NCI-H1417 treated with DMSO at 0.1 percent for 48 hours (cell line): ENCODE measurements around the gene PSMD9.
"Not testable (repeated sequence)": the region's sequence is repeated elsewhere in the genome, so short reads cannot be mapped to it uniquely, and the experiment has no call there.

Experiments
- DNase-seq: peaks from one replicate; lab custom pipeline; 2025; lab: John Stamatoyannopoulos, UW

PSMD9 gene, protein sequence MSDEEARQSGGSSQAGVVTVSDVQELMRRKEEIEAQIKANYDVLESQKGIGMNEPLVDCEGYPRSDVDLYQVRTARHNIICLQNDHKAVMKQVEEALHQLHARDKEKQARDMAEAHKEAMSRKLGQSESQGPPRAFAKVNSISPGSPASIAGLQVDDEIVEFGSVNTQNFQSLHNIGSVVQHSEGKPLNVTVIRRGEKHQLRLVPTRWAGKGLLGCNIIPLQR

DNA sequence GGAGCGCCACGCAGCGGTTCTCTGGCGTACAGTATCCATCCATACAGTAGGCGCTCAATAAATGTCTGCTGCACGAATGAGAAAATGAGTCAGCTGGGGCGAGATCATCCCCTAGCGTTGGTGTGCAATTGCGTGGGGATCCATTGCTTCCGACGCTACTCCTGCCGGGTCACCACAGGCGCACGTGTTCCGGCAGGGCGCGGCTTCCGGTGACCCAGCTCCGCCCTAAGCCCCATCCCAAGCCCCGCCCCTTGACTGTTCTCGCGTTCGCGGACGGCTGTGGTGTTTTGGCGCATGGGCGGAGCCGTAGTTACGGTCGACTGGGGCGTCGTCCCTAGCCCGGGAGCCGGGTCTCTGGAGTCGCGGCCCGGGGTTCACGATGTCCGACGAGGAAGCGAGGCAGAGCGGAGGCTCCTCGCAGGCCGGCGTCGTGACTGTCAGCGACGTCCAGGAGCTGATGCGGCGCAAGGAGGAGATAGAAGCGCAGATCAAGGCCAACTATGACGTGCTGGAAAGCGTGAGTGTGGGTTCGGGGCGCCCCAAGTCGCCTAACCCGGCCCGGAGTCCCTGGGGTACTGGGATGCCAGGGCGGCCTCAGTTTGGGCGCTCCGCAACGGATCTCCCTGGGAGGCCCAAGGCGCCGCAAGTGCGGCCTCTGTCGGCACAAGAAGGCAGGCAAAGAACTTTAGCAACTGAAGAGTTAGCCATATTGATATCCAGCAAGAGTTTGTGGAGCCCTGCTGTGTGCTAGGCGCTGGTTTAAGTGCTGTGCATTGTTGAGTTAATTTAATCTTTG is at the start of gene PSMD9:
Gene PSMD9 (plus strand): TSS at position 313 of the 796 bp plus-strand sequence. CDS start 67 bp downstream, at position 380.
- peak; percentile 95 for DNase-seq

DNA sequence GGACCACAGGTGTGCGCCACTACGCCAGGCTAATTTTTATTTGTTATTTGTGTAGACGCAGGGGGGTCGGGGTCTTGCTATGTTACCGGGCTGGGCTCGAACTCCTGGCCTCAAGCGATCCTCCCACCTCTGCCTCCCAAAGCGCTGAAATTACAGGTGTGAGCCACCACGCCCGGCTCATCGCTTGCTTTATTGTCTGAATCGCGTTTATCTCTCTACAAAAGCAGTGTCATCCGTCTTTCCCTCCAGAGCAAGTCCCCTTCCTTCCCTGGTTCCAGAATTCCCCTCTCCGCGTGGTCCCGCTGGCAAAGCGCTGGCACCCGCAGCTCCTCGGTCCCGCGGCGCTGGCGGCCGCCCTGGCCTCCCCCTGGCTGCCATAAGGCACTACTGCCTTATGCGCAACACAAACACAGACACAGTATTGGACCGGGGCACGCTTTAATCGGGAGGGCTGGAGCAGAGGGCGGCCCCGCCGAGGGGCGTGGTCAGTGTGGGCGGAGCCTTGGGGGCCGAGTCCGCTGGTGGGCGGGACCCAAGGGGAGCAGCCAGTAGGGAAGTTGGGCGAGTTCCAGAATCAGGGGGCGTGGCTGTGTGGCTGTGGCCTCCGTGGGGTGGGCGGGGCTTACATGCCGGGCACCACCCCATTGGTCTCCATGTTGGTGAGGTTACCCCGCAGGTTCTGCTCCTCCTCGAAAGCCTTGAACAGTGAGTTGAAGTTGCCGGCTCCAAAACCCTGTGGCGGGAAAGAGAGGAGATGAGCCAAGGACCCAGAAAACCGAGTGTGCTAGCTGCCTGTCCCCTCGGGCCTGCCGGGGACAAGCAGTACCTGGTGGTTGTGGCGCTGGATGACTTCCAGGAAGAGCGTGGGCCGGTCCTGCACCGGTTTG is 49.2 kb upstream of the PSMD9 start:
- DNase-seq = peak; percentile 69

DNA sequence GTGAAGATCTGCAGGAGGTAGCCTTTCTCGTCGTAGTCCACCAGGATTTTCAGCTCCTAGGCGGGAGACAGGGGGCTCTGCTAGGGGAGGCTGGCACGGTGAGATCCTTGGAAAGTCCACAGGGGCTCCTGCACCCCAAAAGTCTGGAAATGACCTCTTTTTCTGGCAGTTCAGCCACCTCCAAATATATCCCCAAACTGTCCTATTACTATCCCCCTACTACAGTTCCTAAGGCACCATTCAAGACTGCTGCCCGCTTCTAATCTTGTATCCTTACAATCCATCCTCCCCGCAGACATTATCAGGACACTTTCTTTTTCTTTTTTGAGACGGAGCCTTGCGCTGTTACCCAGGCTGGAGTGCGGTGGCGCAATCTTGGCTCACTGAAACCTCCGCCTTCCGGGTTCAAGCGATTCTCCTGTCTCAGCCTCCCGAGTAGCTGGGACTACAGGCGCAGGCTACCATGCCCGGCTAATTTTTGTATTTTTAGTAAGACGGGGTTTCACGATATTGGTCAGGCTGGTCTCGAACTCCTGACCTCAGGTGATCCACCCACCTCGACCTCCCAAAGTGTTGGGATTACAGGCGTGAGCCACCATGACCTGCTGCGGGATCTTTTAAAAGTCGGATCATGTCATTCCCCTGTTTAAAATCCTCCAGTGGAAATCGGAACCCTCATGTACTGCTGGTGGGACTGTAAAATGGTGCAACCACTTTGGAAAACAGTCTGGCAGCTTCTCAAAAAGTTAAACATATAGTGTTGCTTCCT is 48.4 kb upstream of the PSMD9 start:
- DNase-seq = no peak

DNA sequence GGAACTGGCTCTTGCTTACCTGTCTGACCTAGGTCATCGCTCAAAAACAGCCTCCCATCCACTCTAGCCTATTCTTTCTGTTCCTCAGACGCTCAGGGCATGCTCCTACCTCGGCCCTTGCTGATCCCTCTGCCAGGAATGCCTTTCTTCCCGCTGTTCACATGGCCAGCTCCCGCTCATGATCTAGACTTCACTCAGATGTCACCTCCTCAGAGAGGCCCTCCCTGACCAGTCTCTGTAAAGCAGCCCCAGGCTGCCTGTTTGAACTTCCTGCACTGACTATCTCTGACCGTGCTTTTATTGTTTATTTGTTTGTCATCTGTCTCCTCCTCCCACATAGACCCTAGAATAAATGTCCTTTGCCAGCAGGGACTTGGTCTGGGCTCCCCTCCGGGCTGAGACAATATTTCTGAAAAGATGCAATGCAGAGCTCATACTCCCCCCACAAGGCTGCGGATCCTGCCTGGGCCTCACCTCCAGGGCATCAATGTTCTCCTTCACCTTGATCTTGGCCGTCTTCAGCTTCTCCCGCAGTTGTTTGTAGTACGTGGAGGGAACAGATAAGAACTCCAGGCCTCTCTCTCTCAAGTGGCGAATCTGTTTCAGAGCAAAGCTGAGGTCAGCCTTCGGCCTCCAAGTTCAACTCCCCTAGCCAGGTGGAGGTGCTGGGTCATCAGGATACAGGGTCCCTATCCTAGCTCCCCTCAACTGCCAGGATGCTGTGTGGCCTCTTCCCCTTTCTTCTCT is 45.2 kb upstream of the PSMD9 start:
- no peak for DNase-seq

DNA sequence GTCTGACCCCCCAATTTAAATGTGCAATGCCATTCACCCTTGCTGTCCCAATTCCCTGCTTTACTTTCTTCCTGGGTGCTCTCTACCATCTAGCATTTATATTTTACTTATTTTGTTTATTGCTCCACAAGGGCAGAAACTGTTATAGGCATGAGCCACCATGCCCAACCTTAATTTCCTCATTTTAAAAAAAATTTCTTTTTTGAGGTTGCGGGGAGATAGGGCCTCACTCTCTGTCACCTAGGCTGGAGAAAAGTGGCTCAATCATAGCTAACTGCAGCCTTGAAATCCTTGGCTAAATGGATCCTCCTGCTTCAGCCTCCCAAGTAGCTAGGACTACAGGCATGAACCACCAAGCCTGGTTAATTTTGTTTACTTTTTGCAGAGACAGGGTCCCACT is 42.9 kb upstream of the PSMD9 start:
- no peak for DNase-seq

DNA sequence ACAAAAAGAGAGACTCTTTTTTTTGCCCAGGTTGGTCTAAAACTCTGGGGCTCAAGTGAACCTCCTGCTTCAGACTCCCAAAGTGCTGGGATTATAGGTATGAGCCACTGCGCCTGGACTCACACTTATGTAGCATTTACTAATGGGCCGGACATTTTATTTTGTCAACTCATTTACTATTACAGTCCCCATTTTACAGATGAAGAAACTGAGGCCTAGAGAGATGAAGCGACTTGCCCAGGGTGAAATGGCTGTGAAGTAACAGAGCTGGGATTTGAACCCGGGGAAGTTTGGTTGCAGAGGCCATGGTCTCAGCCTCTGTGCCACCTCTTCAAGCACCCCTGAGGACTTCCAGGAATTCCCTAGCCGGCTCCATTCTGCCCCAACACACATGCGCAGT is 39.4 kb upstream of the PSMD9 start:
- DNase-seq = no peak

DNA sequence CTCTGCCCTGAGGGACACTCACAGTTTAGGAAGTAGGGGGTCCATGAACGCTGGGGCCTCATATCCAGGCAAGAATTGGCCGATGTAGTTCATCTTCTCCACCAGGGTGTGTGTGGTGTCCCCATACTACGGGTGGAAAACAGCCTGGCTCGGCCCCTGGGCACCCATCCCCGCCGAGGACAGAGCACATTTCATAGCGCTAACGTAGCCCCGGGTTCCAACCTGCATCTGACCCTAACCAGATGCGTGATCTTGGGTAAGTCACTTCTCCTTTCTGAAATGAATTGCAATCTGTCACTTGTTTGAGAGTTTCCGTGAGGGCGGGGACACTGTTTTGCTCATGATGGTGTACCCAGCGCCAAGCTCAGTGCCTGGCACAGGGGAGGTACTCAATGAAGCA is 38.9 kb upstream of the PSMD9 start:
- no peak for DNase-seq

DNA sequence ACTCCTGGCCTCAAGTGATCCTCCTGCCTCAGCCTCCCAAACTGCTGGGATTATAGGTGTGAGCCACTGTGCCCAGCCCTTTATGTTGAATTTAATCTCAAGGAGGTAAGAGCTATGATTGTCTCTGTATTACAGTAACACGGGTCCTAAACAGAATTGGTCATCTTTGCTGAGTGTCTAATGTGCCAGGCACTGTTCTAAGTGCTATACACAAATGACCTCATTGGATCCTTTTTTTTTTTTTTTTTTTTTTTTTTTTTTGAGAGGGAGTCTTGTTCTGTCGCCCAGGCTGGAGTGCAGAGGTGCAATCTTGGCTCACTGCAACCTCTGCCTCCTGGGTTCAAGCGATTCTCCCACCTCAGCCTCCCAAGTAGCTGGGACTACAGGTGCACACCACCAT is 36.2 kb upstream of the PSMD9 start:
- not testable (repeated sequence) for DNase-seq

DNA sequence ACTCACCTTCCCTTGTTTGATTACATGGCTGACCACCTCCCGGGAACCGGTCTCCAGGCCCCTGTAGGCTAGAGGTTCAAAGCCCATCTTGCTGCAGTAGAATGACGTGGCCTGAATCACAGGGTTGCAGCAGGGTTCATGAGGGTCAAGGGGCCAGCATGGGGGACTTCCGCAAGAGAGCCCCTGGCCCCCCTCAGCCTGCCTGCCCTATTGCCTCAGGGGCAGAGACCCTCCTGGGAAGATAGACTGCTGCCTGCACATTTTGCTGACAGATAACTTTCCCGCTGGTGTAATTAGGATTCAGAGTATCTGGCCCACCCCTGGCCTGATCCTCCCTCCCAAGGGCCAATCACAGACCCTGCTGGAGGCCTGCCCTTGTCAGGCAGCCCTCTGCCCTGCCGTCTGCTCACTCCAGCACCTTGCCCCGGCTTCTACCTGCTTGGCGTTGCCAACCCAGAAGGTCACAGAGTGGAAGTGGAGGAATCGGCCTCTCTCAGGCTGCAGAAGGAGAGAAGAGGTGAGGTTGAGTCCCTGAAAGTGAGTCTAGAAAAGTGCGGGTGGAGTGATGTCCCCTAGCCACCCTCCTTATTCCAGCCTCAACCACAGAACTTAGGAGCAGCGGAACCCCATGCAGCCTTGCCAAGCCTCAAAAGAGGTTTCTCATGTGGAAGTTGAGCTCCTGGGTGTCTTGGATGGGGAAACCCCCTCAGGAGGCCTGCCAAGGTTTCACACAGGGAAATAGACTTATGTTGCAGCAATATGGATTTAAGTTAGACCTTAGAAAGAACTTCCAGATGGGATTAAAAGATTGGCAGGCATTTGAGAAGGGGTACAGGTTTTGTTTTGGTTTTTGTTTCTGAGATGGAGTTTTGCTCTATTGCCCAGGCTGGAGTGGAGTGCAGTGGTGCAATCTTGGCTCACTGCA is 31.0 kb upstream of the PSMD9 start:
- no peak for DNase-seq

DNA sequence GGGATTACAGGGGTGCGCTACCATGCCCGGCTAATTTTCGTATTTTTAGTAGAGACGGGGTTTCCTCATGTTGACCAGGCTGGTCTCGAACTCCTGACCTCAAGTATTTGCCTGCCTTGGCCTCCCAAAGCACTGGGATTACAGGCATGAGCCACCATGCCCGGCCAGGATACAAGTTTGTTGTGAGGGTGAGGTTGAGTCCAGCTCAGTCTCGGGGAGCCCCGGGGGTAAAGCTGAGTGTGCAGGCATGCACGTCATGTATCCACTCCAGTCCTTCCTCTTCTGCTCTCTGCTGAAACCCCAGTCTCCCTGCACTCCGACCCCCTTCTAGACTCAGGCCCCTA is 30.3 kb upstream of the PSMD9 start:
- DNase-seq = no peak

DNA sequence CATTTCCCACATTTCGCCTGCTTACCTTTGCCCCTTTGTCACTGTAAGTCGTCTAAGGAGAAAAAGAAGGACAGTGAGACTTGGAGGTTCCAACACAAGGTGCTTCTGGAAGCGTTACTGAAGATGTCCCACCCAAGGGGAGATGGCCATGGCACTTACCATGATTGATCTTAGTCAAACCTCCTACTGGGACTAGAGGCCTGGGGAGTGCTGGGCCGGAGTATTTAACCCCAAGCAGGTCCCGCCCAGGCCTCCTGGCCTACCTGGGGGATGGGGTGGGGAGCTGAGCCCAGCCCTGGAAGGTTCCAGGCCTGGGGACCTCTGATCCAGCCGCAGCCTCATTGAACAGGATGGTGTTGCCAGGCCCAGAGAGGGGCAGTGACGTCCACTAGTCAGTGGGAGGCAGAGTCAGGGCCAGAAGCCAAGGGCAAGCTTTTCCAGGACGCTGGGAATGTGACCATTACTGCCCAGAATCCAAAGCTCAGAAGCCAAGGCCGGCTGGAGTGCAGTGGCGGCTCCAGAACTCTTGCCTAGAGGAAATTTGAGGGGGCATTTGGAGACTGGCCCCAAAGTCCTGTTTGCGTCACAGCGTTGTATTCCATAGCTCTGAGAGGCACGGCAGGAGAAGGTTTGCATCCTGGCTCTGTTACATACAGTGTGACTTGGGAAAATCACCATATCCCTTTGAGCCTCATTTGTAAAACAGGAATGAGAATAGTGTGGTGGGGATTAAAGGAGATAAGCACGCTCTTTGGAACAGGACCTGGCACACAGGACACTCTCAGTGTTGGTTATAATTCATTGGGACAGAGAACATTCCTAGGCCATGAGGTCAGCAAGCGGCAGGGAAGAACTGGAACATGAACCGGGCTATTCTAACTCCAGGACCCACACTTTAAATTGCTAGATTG is 29.7 kb upstream of the PSMD9 start, which contains the start of gene HPD:
Gene HPD (minus strand): TSS at position 198 of the 911 bp plus-strand sequence. CDS start 36 bp downstream, at position 162.
- no peak for DNase-seq

DNA sequence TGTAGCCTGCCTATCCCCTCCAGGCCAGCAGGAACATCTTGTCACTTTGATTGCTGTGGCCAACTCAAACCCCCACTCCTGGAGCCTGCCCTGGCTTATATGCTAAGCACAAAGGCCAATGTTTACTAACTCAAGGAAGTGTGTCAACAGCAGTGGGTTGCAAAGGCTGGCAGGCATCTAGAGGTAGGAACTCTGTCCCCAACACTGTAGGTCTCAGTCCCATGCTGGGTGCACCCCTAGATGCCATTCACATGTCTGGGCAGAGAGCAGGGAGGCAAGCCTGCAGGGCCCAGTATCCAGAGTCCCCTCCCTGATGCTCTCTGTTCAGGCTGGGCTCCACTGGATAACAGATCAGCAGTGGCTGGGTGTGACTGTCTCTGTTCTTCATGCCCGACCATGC is 28.3 kb upstream of the PSMD9 start:
- DNase-seq = no peak

DNA sequence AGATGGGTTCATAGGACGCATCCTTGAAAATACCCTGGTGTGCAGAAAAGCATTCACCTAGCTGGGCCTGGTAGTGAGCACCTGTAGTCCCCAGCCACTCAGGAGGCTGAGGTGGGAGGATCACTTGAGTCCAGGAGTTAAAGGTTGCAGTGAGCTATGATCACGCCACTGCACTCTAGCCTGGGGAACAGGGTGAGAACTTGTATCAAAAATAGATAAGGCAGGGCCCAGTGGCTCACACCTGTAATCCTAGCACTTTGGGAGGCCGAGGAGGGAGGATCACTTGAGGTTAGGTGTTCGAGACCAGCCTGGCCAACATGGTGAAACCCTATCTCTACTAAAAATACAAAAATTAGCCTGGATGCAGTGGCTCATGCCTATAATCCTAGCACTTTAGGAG is 27.9 kb upstream of the PSMD9 start:
- not testable (repeated sequence) for DNase-seq

DNA sequence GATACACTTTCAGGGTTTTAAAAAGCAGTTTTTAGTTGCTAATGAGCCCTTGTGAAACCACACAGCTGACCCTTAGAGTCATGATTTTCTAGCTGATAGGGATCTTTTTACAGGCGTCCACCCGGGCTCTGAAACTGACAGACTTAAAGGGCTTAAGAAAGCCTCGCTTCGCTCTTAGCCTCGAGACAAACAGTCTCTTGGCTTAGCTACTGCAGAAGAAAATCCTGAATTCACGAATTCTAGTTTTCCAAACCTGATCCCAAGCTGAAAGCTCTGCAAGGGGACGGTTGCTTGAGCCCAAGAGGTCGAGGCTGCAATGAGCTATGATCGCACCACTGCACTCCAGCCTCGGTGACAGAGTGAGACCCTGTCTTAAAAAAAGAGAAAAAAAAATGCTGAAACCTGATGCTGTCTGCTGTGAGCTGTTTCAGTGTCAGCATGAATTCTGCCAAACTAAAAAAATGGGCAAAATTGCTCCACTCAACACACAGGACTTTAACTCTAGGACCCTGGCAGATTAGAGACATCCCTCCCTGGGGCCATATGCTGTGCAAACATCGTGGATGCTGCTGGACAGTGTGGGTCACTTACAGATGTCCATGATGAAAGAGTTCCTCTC is 26.8 kb upstream of the PSMD9 start:
- no peak for DNase-seq

DNA sequence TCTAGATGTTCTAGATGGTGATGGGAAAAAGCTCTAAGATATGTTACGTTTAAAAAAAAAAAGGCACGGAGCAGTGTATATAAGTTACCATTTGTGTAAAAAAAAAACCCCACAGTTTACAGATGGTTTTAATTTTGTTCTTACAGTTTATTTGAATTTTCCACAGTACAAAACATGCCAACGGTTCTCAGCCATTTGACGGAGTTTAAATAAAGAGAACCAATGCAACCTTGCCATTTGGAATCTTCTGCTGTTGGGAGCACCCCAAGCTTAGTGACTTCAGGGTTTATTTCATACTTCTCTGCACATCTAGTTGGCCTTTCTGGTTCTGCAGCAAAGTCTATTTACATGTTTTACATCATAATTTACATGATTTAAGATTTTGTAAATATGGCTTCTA is 22.3 kb upstream of the PSMD9 start:
- DNase-seq = no peak

DNA sequence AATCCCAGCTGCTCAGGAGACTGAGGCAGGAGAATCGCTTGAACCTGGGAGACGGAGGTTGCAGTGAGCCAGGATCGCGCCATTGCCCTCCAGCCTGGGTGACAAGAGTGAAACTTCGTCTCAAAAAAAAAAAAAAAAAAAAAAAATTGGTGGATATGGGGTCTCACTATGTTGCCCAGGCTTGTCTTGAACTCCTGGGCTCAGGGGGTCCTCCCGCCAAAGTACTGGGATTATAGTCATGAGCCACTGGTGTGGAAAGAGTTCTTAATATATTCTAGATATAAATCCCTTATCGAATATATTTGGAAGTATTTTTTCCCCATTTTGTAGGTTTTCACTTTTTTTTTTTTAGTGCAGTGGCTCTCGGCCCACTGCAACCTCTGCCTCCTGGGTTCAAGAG is 19.4 kb upstream of the PSMD9 start:
- not testable (repeated sequence) for DNase-seq

DNA sequence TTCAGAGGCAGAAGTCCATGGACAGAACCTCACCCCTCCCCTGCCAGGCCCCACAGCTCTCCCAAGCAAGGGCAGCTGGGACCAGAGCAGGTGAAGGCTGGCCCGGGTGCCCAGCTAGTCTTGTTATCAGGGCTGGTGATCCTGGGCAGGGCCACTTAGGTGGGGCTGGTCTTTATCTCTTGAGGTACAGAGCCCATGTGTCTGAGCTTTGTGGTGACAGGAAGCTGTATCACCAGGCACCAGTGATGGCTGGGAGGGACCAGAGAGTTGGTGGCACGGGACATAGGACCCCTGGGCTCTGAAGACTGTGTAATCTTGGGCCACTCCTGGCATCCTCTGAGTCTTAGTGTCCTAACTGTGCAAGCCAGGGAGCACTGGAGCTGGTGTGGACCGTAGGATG is 17.1 kb upstream of the PSMD9 start:
- DNase-seq = no peak

DNA sequence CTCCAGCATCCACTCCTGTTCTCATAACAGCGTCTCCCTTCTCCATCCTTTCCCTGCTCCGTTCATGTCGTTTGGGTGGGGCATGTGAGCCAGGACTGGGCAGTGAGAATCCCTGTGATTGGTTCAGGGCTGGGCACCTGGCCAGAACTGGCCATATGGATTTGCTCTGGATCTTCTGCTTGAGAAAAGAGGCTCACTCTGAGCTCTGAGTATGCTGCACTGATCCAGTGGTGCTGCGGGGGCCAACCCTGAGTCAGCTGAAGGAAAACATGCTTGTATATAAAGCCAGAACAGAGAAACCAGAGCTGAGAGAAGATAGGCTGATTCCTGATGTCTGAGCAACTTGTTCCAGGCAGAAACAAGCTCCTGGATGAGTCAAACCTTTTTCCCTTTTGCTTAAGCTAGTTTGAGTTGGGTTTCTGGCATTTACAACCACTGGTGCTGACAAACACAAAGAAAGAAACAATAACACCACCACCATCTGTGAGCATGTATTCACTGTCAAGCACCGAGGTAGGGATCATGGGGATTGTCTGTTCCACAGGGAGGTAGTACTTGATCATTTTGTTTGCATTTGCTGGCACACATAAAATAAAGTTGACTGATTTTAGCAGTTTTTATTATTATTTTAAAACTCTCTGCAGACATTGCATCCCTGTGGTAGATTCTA is 15.9 kb upstream of the PSMD9 start:
- no peak for DNase-seq
